ENCODE data around the gene ZNF675. TPM values are rescaled to one million over a fixed set of nuclear protein-coding genes. Genes with fewer than 3 reads are reported as not detected.

Gene ZNF675
- 10 to 100 TPM; 21.9 to 22.1 TPM for total RNA-seq

GRCh38 chr19:23686621-23687423, at the start of gene ZNF675:
ZNF675 (minus strand) TSS chr19:23687212; CDS start chr19:23687033, 179 bp downstream.

Other genes with a start within 250 kb of the ZNF675 start
- 1 to 10 TPM; 3.7 to 4.2 TPM for gene ZNF681, start 71.7 kb upstream of the ZNF675 start, total RNA-seq
- 10 to 100 TPM; 10.3 to 11.1 TPM for gene ZNF726, start 227.7 kb upstream of the ZNF675 start, total RNA-seq

Data from activated naive CD4-positive, alpha-beta T cell treated with anti-CD3 and anti-CD28 coated beads, Interleukin-2, amount 10 ng/mL, durations not matched to agents 5 hours and 36 hours (primary cell).